ENCODE results near the gene NTSR2.

GRCh38 chr2:11705711-11706110 lies 35.7 kb upstream of the NTSR2 start:
- TF ChIP-seq, protein P1, sequence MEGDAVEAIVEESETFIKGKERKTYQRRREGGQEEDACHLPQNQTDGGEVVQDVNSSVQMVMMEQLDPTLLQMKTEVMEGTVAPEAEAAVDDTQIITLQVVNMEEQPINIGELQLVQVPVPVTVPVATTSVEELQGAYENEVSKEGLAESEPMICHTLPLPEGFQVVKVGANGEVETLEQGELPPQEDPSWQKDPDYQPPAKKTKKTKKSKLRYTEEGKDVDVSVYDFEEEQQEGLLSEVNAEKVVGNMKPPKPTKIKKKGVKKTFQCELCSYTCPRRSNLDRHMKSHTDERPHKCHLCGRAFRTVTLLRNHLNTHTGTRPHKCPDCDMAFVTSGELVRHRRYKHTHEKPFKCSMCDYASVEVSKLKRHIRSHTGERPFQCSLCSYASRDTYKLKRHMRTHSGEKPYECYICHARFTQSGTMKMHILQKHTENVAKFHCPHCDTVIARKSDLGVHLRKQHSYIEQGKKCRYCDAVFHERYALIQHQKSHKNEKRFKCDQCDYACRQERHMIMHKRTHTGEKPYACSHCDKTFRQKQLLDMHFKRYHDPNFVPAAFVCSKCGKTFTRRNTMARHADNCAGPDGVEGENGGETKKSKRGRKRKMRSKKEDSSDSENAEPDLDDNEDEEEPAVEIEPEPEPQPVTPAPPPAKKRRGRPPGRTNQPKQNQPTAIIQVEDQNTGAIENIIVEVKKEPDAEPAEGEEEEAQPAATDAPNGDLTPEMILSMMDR (conservative IDR thresholded peaks at IDR 0.05; ENCODE audit: low read depth, low read length) = no peak
- TF ChIP-seq EZH2 (IDR thresholded peaks at IDR 0.05; ENCODE audit: low read length, unreplicated experiment) = no peak

Measured in PC-3 (cell line).